Heart left ventricle (tissue), 16 donors: ENCODE results near the gene ANKH. TPM values are rescaled to one million over a fixed set of nuclear protein-coding genes. Genes with fewer than 3 reads are reported as not detected.

Experiments
- ATAC-seq, 4 donors: fragments of 200-7000 bp; cut with Tn5 transposase; one replicate each; pipeline ENCODE4 v1.9.1; 2020 to 2022; ENCODE audit warnings: moderate library complexity in 4 of 4, mild to moderate bottlenecking in 3 of 4, moderate number of reproducible peaks in 1 of 4
- DNase-seq, 5 donors: peaks; one replicate each; pipeline ENCODE4 v3.0.0-alpha.2; 2020
- H3K27ac ChIP-seq, 12 donors: fragments of 200-600 bp; sonication (generic) in 4 of 12; one replicate each; pipeline versions ENCODE4 v1.5.0 to v1.8.0; 2016 to 2022; ENCODE audit warnings: mild to moderate bottlenecking in 2 of 12
- H3K27me3 ChIP-seq, 9 donors: fragments of 200-600 bp; sonication (generic) in 2 of 9; one replicate each; pipeline versions ENCODE4 v1.5.1 to v1.8.0; 2016 to 2022; ENCODE audit warnings: mild to moderate bottlenecking in 3 of 9
- H3K36me3 ChIP-seq, 9 donors: fragments of 200-600 bp; sonication (generic) in 2 of 9; one replicate each; pipeline versions ENCODE4 v1.5.0 to v1.8.0; 2018 to 2022; ENCODE audit warnings: mild to moderate bottlenecking in 2 of 9
- H3K4me1 ChIP-seq, 12 donors: fragments of 200-600 bp; sonication (generic) in 4 of 12; one replicate each; pipeline versions ENCODE4 v1.5.0 to v1.8.0; 2016 to 2022; ENCODE audit warnings: mild to moderate bottlenecking in 3 of 12
- H3K4me3 ChIP-seq, 12 donors: fragments of 200-600 bp; sonication (generic) in 4 of 12; one replicate each; pipeline versions ENCODE4 v1.5.0 to v1.8.0; 2017 to 2022; ENCODE audit warnings: mild to moderate bottlenecking in 9 of 12, moderate library complexity in 4 of 12
- H3K9me3 ChIP-seq, 12 donors: fragments of 200-600 bp; sonication (generic) in 4 of 12; one replicate each; pipeline versions ENCODE4 v1.5.0 to v1.8.0; 2016 to 2022; ENCODE audit warnings: mild to moderate bottlenecking in 1 of 12
- CTCF ChIP-seq, 12 donors: fragments of 200-600 bp; sonication (generic) in 4 of 12; IDR thresholded peaks; one replicate each; pipeline versions ENCODE4 v1.5.0 to v1.8.0; 2018 to 2022; ENCODE audit warnings: antibody characterized with exemption in 12 of 12, mild to moderate bottlenecking in 5 of 12
- POLR2A ChIP-seq, 2 donors: fragments of 450-650 bp; IDR thresholded peaks; one replicate each; pipeline ENCODE4 v1.6.1; 2017; ENCODE audit warnings: antibody characterized with exemption in 2 of 2, mild to moderate bottlenecking in 2 of 2, moderate library complexity in 2 of 2
- WGBS, 4 donors: extraction: QIAGEN DNeasy Blood & Tissue Kit in 2 of 4; methylation state at CpG; one replicate each; pipeline versions ENCODE4 v1.1.5 to v1.1.7; 2013 to 2018; 5-methylcytosine and 5-hydroxymethylcytosine counted together
- intact Hi-C, 10 donors: fragments of 100-400 bp; cut with DNase I; formaldehyde crosslinking; loops; one replicate each; pipeline versions ENCODE4 v1.11.1 to v1.14.2; 2022
- polyA plus RNA-seq, 2 donors: library from polyadenylated mRNA; stranded (reverse); fragments of 200-250 nt; gene quantifications; one replicate each; pipeline ENCODE4 v1.2.3, GENCODE V29; 2013
- total RNA-seq, 9 donors: library from RNA; depleted of rRNA in 2 of 9; stranded (reverse); fragments of >200 nt in 2 of 9; fragmentation: NEBNext Ultra II Directional in 3 of 9; extraction: Animal tissue kit (Norgen Biotek cat#: 25700) in 3 of 9; gene quantifications; one replicate each; pipeline versions ENCODE4 v1.1.0 to v1.2.4, GENCODE V29; 2016 to 2023
- donor health status: ischemic (EF 13 %, LVEDD 7.1; RV severe dilation, severe dysfunction).
- donor health status: healthy with polysubstance abuse.
- donor health status: DM: no; HTN: yes; CAD: no.
- donor health status: DM: no; HTN: no; CAD: no.
- donor health status: ischemic (EF 25% LVEDD 6.9; RV normal size, moderate dysfunction).
- donor health status: ischemic (EF 25% LVEDD 5.7; RV mildly dilated, moderate dysfunction).
- donor health status: healthy.
- donor health status: DM: yes; HTN: yes; CAD: no.
- donor health status: ischemic (EF 35%, LVEDD 5.7; RV mildly dilated, moderate dysfunction).
- donor health status: nonischemic (EF 11% LVEDD 7.7; RV severe dilation, severe dysfunction).
- donor health status: DM: yes; HTN: yes; CAD: no.
- donor health status: PGD.
- donor health status: ischemic (EF 29% LVEDD 5.4; RV normal size, mild dysfunction).
- donor health status: nonischemic (EF 23%, LVEDD 6.1; RV moderate dilation, normal function).

Gene ANKH
- total and polyA plus RNA-seq, 11 donors, result 54.1 to 260 (median 168) TPM

- ATAC-seq (no peak), DNase-seq (no peak)
- Histone ChIP-seq H3K9me3 (no peaks in the 10 kb centered on the region), H3K27ac (no peak overlapping the region), H3K27me3 (no peaks in the 10 kb centered on the region), H3K4me1 (peaks cover 0 to 42% (median 20%) of the 10 kb centered on the region in 12 donors), H3K4me3 (no peak overlapping the region), H3K36me3 (peaks cover 0 to 8% (median 0%) of the 10 kb centered on the region in 9 donors)
- intact Hi-C loops, result loop anchor here in 1 of 10 donors (5.0 kb wide), 1 partner anchor 32 kb away; no protein-coding TSS in a partner anchor
- TF ChIP-seq CTCF (IDR thresholded peaks at IDR 0.05) (no peak), POLR2A (IDR thresholded peaks at IDR 0.05) (no peak)
- WGBS, 4 donors, result 90 to 94% (median 92%) methylated on average over 11 of the region's 11 CpGs
These were observed 36.7 kb downstream of the ANKH start for GRCh38 chr5:14834584-14835550.

- H3K27me3 ChIP-seq, result no peaks in the 10 kb centered on the region
- DNase-seq (no peak), ATAC-seq (no peak)
- no peak for TF ChIP-seq POLR2A (IDR thresholded peaks at IDR 0.05)
- no peak for TF ChIP-seq CTCF (IDR thresholded peaks at IDR 0.05)
- no peak overlapping the region for H3K27ac ChIP-seq
- H3K4me1 ChIP-seq, result peaks cover 0 to 49% (median 26%) of the 10 kb centered on the region in 12 donors
- peaks cover 0 to 8% (median 0%) of the 10 kb centered on the region in 9 donors for H3K36me3 ChIP-seq
- intact Hi-C loops, result loop anchor here in 1 of 10 donors (5.0 kb wide), 1 partner anchor 33 kb away; no protein-coding TSS in a partner anchor
- WGBS, 4 donors, result 94 to 96% (median 96%) methylated on average over 2 of the region's 2 CpGs
- no peak overlapping the region for H3K4me3 ChIP-seq
- no peaks in the 10 kb centered on the region for H3K9me3 ChIP-seq
These were observed 37.5 kb downstream of the ANKH start for GRCh38 chr5:14834062-14834461.

- Histone ChIP-seq H3K4me1 (peaks cover 5 to 55% (median 26%) of the 10 kb centered on the region in 12 donors), H3K27me3 (no peaks in the 10 kb centered on the region), H3K36me3 (no peaks in the 10 kb centered on the region), H3K4me3 (no peak overlapping the region), H3K9me3 (no peaks in the 10 kb centered on the region), H3K27ac (no peak overlapping the region)
- WGBS, 4 donors, result 54 to 77% (median 57%) methylated on average over 2 of the region's 2 CpGs
- no peak for DNase-seq
- ATAC-seq, result peak in 3 of 4 donors; percentile 5 to 31 (median 27)
- intact Hi-C loops, result loop anchor here in 1 of 10 donors (5.0 kb wide), 1 partner anchor 36 kb away; no protein-coding TSS in a partner anchor
- TF ChIP-seq POLR2A (IDR thresholded peaks at IDR 0.05) (no peak), CTCF (IDR thresholded peaks at IDR 0.05) (no peak)
These were observed 40.6 kb downstream of the ANKH start for GRCh38 chr5:14831006-14831338.
